HepG2 (cell line): ENCODE measurements around the gene FIBP. TPM values are rescaled to one million over a fixed set of nuclear protein-coding genes. Genes with fewer than 3 reads are reported as not detected.

ENCODE experiments used
- CENPT ChIP-seq: sonication (generic); formaldehyde crosslinking; IDR thresholded peaks from 2 replicates; pipeline ENCODE4 v1.8.0; 2022; ENCODE audit warnings: low read depth, mild to moderate bottlenecking, moderate library complexity, missing genetic modification reagents
- CHD4 ChIP-seq: fragments of 200-600 bp; sonication (generic); IDR thresholded peaks from 2 replicates; pipeline ENCODE4 v1.7.0; 2017; ENCODE audit warnings: mild to moderate bottlenecking, low read length, borderline replicate concordance
- GABPB1 ChIP-seq: IDR thresholded peaks from 2 replicates; pipeline ENCODE4 v1.6.1; 2016; ENCODE audit warnings: mild to moderate bottlenecking, missing genetic modification reagents, moderate library complexity, missing compliant biosample characterization
- HIVEP1 ChIP-seq: sonication (generic); formaldehyde crosslinking; IDR thresholded peaks from 2 replicates; pipeline ENCODE4 v1.4.0; 2020; ENCODE audit warnings: mild to moderate bottlenecking, missing genetic modification reagents
- RARA ChIP-seq: IDR thresholded peaks from 2 replicates; pipeline ENCODE4 v1.6.1; 2016; ENCODE audit warnings: missing genetic modification reagents, missing compliant biosample characterization
- RELA ChIP-seq: sonication (generic); formaldehyde crosslinking; IDR thresholded peaks from 2 replicates; pipeline ENCODE4 v1.4.0; 2020; ENCODE audit warnings: missing genetic modification reagents
- SP1 ChIP-seq, 2 experiments: fragments of 450-650 bp in 1 of 2; sonication (generic) in 1 of 2; formaldehyde crosslinking in 1 of 2; IDR thresholded peaks; 2 replicates each; pipeline versions ENCODE4 v1.4.0 to v1.6.1; 2016 to 2020; ENCODE audit warnings: missing genetic modification reagents in 1 of 2
- ZNF253 ChIP-seq: sonication (generic); formaldehyde crosslinking; IDR thresholded peaks from 2 replicates; pipeline ENCODE4 v1.8.0; 2022; ENCODE audit warnings: mild to moderate bottlenecking, missing genetic modification reagents, borderline replicate concordance
- ZNF264 ChIP-seq: sonication (generic); formaldehyde crosslinking; IDR thresholded peaks from 2 replicates; pipeline ENCODE4 v1.4.0; 2020; ENCODE audit warnings: missing genetic modification reagents
- ZNF563 ChIP-seq: sonication (generic); formaldehyde crosslinking; IDR thresholded peaks from 2 replicates; pipeline ENCODE4 v1.8.0; 2022; ENCODE audit warnings: mild to moderate bottlenecking, moderate library complexity, missing genetic modification reagents
- ZNF713 ChIP-seq: sonication (generic); formaldehyde crosslinking; IDR thresholded peaks from 2 replicates; pipeline ENCODE4 v1.4.0; 2020; ENCODE audit warnings: mild to moderate bottlenecking, missing genetic modification reagents
- polyA plus RNA-seq, 8 experiments: library from polyadenylated mRNA; depleted of rRNA in 3 of 8; stranded (reverse) in 7 of 8; unstranded in 1 of 8; fragments of >200 nt; fragmentation: Illumina TruSeq in 4 of 8; extraction: Trizol in 4 of 8; gene quantifications; 2 replicates each; pipeline versions ENCODE4 v1.2.1 to v1.2.3, GENCODE V29; 2011 to 2016; ENCODE audit warnings: low read depth in 4 of 8, missing spikeins in 1 of 8, mixed read lengths in 1 of 8; ENCODE audit not compliant: insufficient read depth in 1 of 8
- total RNA-seq, 5 experiments: library from RNA; depleted of rRNA; stranded (reverse); fragments of >200 nt; fragmentation: Illumina TruSeq; extraction: Trizol; gene quantifications; 2 replicates each; pipeline ENCODE4 v1.2.3, GENCODE V29; 2016; ENCODE audit warnings: low read depth in 1 of 5
- TF ChIP-seq, protein P1 (sequence below): IDR thresholded peaks from 2 replicates; pipeline ENCODE4 v1.6.1; 2016; ENCODE audit warnings: missing biosample characterization, missing genetic modification reagents, low read depth
- TF ChIP-seq, protein P2 (sequence below): sonication (generic); formaldehyde crosslinking; conservative IDR thresholded peaks from 2 replicates; pipeline ENCODE4 v1.4.0; 2020; ENCODE audit warnings: mild to moderate bottlenecking, missing genetic modification reagents, moderate library complexity
- TF ChIP-seq, protein P3 (sequence below): sonication (generic); formaldehyde crosslinking; IDR thresholded peaks from 2 replicates; pipeline ENCODE4 v1.8.0; 2022; ENCODE audit warnings: missing genetic modification reagents, mild to moderate bottlenecking, borderline replicate concordance
- TF ChIP-seq, protein P4 (sequence below): IDR thresholded peaks from 2 replicates; pipeline ENCODE4 v1.6.1; 2016; ENCODE audit warnings: missing genetic modification reagents, missing compliant biosample characterization
- TF ChIP-seq, protein P5 (sequence below): sonication (generic); formaldehyde crosslinking; IDR thresholded peaks from 2 replicates; pipeline ENCODE4 v1.8.0; 2022; ENCODE audit warnings: missing genetic modification reagents, mild to moderate bottlenecking, moderate library complexity, borderline replicate concordance

Gene FIBP
- total and polyA plus RNA-seq, 2 of the 13 experiments (the other 11 are each of a cell fraction or from before 2014, with no cell fraction given): 42.9 to 62.1 TPM

DNA sequence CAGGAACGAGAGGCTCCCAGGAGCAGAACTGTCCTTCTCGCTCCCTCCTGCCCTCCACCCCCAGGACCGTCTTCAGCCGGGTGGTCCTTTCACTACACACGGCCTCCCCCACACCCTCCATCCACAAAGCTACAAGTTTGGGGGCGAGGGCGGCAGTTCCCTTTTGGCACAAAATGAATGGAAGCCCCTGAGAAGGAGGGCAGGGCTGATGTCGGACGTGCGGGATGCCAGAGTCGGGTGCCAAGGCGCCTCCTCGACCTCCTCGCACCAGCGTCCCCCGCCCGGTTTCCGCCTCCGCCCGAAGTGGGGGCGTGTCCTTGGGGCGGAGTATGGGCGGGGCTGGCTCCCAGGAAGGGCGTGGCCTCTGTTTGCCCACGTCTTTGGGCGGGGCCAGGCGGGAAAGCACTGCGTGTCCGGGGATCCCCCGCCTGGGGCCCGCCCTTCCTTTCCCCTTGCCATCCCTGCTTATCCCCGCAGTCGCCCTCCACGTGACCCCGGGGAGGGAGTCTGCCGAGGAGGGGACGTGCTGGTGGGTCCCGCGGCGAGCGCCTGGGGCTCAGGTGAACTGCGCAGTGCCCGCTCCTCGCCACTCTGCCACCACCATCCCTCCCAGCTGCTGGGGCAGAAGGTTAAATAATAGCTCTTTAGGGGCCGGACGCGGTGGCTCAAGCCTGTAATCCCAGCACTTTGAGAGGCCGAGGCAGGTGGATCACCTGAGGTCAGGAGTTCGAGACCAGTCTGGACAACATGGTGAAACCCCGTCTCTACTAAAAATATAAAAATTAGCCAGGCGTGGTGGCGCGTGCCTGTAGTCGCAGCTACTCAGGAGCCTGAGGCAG, 14.7 kb downstream of the FIBP start (continued):
- TF ChIP-seq, protein P1, sequence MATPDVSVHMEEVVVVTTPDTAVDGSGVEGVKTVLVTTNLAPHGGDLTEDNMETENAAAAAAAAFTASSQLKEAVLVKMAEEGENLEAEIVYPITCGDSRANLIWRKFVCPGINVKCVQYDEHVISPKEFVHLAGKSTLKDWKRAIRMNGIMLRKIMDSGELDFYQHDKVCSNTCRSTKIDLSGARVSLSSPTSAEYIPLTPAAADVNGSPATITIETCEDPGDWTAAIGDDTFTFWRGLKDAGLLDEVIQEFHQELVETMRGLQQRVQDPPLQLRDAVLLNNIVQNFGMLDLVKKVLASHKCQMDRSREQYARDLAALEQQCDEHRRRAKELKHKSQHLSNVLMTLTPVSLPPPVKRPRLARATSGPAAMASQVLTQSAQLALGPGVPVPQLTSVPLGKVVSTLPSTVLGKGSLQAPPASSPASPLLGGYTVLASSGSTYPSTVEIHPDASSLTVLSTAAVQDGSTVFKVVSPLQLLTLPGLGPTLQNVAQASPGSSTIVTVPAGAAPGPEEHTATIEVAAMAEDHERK (CRISPR knock-in tag): no peak
- peak; percentile 97 for TF ChIP-seq RARA (CRISPR knock-in tag)
- TF ChIP-seq, protein P2, sequence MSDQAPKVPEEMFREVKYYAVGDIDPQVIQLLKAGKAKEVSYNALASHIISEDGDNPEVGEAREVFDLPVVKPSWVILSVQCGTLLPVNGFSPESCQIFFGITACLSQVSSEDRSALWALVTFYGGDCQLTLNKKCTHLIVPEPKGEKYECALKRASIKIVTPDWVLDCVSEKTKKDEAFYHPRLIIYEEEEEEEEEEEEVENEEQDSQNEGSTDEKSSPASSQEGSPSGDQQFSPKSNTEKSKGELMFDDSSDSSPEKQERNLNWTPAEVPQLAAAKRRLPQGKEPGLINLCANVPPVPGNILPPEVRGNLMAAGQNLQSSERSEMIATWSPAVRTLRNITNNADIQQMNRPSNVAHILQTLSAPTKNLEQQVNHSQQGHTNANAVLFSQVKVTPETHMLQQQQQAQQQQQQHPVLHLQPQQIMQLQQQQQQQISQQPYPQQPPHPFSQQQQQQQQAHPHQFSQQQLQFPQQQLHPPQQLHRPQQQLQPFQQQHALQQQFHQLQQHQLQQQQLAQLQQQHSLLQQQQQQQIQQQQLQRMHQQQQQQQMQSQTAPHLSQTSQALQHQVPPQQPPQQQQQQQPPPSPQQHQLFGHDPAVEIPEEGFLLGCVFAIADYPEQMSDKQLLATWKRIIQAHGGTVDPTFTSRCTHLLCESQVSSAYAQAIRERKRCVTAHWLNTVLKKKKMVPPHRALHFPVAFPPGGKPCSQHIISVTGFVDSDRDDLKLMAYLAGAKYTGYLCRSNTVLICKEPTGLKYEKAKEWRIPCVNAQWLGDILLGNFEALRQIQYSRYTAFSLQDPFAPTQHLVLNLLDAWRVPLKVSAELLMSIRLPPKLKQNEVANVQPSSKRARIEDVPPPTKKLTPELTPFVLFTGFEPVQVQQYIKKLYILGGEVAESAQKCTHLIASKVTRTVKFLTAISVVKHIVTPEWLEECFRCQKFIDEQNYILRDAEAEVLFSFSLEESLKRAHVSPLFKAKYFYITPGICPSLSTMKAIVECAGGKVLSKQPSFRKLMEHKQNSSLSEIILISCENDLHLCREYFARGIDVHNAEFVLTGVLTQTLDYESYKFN: peak; percentile 50; the same call in 1 of the 2 replicates
- peak; percentile 43; the same call in 1 of the 2 replicates for TF ChIP-seq ZNF563 (CRISPR knock-in tag)
- TF ChIP-seq ZNF264 (CRISPR knock-in tag): no peak
- TF ChIP-seq CHD4: peak; percentile 64; the same call in 1 of the 2 replicates
- TF ChIP-seq, protein P3, sequence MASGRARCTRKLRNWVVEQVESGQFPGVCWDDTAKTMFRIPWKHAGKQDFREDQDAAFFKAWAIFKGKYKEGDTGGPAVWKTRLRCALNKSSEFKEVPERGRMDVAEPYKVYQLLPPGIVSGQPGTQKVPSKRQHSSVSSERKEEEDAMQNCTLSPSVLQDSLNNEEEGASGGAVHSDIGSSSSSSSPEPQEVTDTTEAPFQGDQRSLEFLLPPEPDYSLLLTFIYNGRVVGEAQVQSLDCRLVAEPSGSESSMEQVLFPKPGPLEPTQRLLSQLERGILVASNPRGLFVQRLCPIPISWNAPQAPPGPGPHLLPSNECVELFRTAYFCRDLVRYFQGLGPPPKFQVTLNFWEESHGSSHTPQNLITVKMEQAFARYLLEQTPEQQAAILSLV (CRISPR knock-in tag): peak; percentile 69
- TF ChIP-seq, protein P4, sequence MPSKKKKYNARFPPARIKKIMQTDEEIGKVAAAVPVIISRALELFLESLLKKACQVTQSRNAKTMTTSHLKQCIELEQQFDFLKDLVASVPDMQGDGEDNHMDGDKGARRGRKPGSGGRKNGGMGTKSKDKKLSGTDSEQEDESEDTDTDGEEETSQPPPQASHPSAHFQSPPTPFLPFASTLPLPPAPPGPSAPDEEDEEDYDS (CRISPR knock-in tag): peak; percentile 73; the same call in 1 of the 2 replicates
- TF ChIP-seq ZNF253 (CRISPR knock-in tag): no peak
- TF ChIP-seq SP1 (IDR thresholded peaks at IDR 0.05): no peak
- TF ChIP-seq SP1 (CRISPR knock-in tag; IDR thresholded peaks at IDR 0.05): peak; percentile 99
- peak; percentile 87 for TF ChIP-seq GABPB1 (CRISPR knock-in tag)
- TF ChIP-seq RELA (CRISPR knock-in tag): peak; percentile 68; the same call in 1 of the 2 replicates
- TF ChIP-seq CENPT (CRISPR knock-in tag): no peak
- TF ChIP-seq ZNF713 (CRISPR knock-in tag): no peak
- TF ChIP-seq, protein P5, sequence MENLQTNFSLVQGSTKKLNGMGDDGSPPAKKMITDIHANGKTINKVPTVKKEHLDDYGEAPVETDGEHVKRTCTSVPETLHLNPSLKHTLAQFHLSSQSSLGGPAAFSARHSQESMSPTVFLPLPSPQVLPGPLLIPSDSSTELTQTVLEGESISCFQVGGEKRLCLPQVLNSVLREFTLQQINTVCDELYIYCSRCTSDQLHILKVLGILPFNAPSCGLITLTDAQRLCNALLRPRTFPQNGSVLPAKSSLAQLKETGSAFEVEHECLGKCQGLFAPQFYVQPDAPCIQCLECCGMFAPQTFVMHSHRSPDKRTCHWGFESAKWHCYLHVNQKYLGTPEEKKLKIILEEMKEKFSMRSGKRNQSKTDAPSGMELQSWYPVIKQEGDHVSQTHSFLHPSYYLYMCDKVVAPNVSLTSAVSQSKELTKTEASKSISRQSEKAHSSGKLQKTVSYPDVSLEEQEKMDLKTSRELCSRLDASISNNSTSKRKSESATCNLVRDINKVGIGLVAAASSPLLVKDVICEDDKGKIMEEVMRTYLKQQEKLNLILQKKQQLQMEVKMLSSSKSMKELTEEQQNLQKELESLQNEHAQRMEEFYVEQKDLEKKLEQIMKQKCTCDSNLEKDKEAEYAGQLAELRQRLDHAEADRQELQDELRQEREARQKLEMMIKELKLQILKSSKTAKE (CRISPR knock-in tag): peak; percentile 71
- peak; percentile 100 for TF ChIP-seq HIVEP1 (CRISPR knock-in tag)
- TF ChIP-seq, all 625 proteins: peak for 182
